CD14-positive monocyte (primary cell): ENCODE data around the gene PLXNA4. TPM values are rescaled to one million over a fixed set of nuclear protein-coding genes. Genes with fewer than 3 reads are reported as not detected.

ENCODE experiments used
- DNase-seq, 3 donors: peaks; one replicate each; pipeline ENCODE4 v3.0.0-alpha.2; 2011 to 2022
- H2AFZ ChIP-seq: 2 replicates; pipeline ENCODE4 v1.6.0; 2012; ENCODE audit warnings: mild to moderate bottlenecking, low read depth, low read length, inconsistent platforms; ENCODE audit not compliant: insufficient read depth, poor library complexity, severe bottlenecking
- H3K27ac ChIP-seq, 2 donors: 1 replicate in 1 of 2; 2 replicates in 1 of 2; pipeline ENCODE4 v1.5.1; 2012 to 2013; ENCODE audit warnings: low read length in 2 of 2, control low read depth in 1 of 2, inconsistent platforms in 1 of 2, low read depth in 1 of 2, mild to moderate bottlenecking in 1 of 2
- H3K27me3 ChIP-seq, 2 donors: one replicate each; pipeline versions ENCODE4 v1.6.0 to v1.6.1; 2011 to 2013; ENCODE audit warnings: low read length in 2 of 2; ENCODE audit not compliant: control insufficient read depth in 2 of 2, insufficient read depth in 2 of 2
- H3K36me3 ChIP-seq, 2 donors: replicated peaks in 1 of 2; 1 replicate in 1 of 2; 2 replicates in 1 of 2; pipeline versions ENCODE4 v1.5.1 to v1.6.1; 2012 to 2013; ENCODE audit warnings: low read length in 2 of 2, control low read depth in 1 of 2, inconsistent platforms in 1 of 2, mild to moderate bottlenecking in 1 of 2; ENCODE audit not compliant: insufficient read depth in 2 of 2, control insufficient read depth in 1 of 2
- H3K4me1 ChIP-seq, 2 donors: 1 replicate in 1 of 2; 2 replicates in 1 of 2; pipeline versions ENCODE4 v1.5.1 to v1.6.1; 2012 to 2013; ENCODE audit warnings: low read length in 2 of 2, control low read depth in 1 of 2, inconsistent platforms in 1 of 2, mild to moderate bottlenecking in 1 of 2, moderate library complexity in 1 of 2; ENCODE audit not compliant: insufficient read depth in 2 of 2, control insufficient read depth in 1 of 2
- H3K4me2 ChIP-seq: replicated peaks from 2 replicates; pipeline ENCODE3; 2012; ENCODE audit warnings: low read length, moderate library complexity, mild to moderate bottlenecking; ENCODE audit not compliant: poor library complexity, severe bottlenecking; ENCODE audit errors: extremely low read depth
- H3K4me3 ChIP-seq, 3 experiments: fragments of 200-600 bp in 1 of 3; sonication (generic) in 1 of 3; replicated peaks in 1 of 3; 1 replicate in 2 of 3; 2 replicates in 1 of 3; pipeline ENCODE4 v1.5.1; 2011 to 2013; ENCODE audit warnings: low read length in 3 of 3, mild to moderate bottlenecking in 3 of 3, control low read depth in 2 of 3, low read depth in 2 of 3, inconsistent platforms in 1 of 3, moderate library complexity in 1 of 3
- H3K79me2 ChIP-seq: 2 replicates; pipeline ENCODE4 v1.6.0; 2012; ENCODE audit warnings: mild to moderate bottlenecking, control low read depth, inconsistent platforms, low read length, moderate library complexity; ENCODE audit not compliant: insufficient read depth
- H3K9ac ChIP-seq: 2 replicates; pipeline ENCODE4 v1.6.0; 2017; ENCODE audit warnings: low read length, mild to moderate bottlenecking; ENCODE audit not compliant: insufficient read depth, poor library complexity, severe bottlenecking
- H3K9me3 ChIP-seq, 2 donors: replicated peaks in 1 of 2; 1 replicate in 1 of 2; 2 replicates in 1 of 2; pipeline versions ENCODE4 v1.5.1 to v1.6.1; 2012 to 2013; ENCODE audit warnings: low read length in 2 of 2, control low read depth in 1 of 2; ENCODE audit not compliant: control insufficient read depth in 1 of 2, insufficient read depth in 1 of 2
- H4K20me1 ChIP-seq: 2 replicates; pipeline ENCODE4 v1.6.0; 2012; ENCODE audit warnings: mild to moderate bottlenecking, low read length, control low read depth, moderate library complexity; ENCODE audit not compliant: insufficient read depth
- H3K27ac Mint-ChIP-seq, 7 donors: one replicate each; pipeline ENCODE4 v1.8.0; 2020; ENCODE audit warnings: mild to moderate bottlenecking in 7 of 7, mixed read lengths in 7 of 7, moderate library complexity in 6 of 7, inconsistent platforms in 2 of 7
- H3K27me3 Mint-ChIP-seq, 3 donors: one replicate each; pipeline ENCODE4 v1.8.0; 2021 to 2022; ENCODE audit warnings: low read depth in 3 of 3, mild to moderate bottlenecking in 3 of 3, mixed read lengths in 3 of 3, moderate library complexity in 3 of 3, inconsistent platforms in 1 of 3
- H3K36me3 Mint-ChIP-seq, 2 donors: one replicate each; pipeline ENCODE4 v1.8.0; 2020; ENCODE audit warnings: mixed read lengths in 2 of 2, inconsistent platforms in 1 of 2, mild to moderate bottlenecking in 1 of 2
- H3K4me1 Mint-ChIP-seq: one replicate; pipeline ENCODE4 v1.8.0; 2020; ENCODE audit warnings: mild to moderate bottlenecking, mixed read lengths
- H3K4me3 Mint-ChIP-seq, 2 donors: one replicate each; pipeline ENCODE4 v1.8.0; 2020; ENCODE audit warnings: mild to moderate bottlenecking in 2 of 2, mixed read lengths in 2 of 2, moderate library complexity in 1 of 2
- H3K9me3 Mint-ChIP-seq, 7 donors: one replicate each; pipeline ENCODE4 v1.8.0; 2020 to 2022; ENCODE audit warnings: mixed read lengths in 7 of 7, mild to moderate bottlenecking in 6 of 7, moderate library complexity in 6 of 7, inconsistent platforms in 2 of 7
- WGBS: methylation state at CpG from one replicate; pipeline ENCODE4 v1.1.5; 2013; ENCODE audit warnings: missing lambda C conversion rate; ENCODE audit not compliant: insufficient coverage; 5-methylcytosine and 5-hydroxymethylcytosine counted together
- intact Hi-C, 2 donors: fragments of 100-400 bp; cut with micrococcal nuclease; formaldehyde crosslinking; loops; one replicate each; pipeline versions ENCODE4 v1.15.0 to v1.15.1; 2023
- polyA plus RNA-seq, 3 donors: library from polyadenylated mRNA; depleted of rRNA in 1 of 3; unstranded in 2 of 3; stranded (reverse) in 1 of 3; fragments of 300-500 nt in 2 of 3; fragments of >200 nt in 1 of 3; fragmentation: Illumina TruSeq in 2 of 3; gene quantifications; 1 replicate in 2 of 3; 2 replicates in 1 of 3; pipeline ENCODE4 v1.2.3, GENCODE V29; 2012 to 2021
- TF ChIP-seq, protein P1 (sequence below): fragments of 200-600 bp; IDR thresholded peaks from one replicate; pipeline ENCODE4 v1.8.0; 2022; ENCODE audit warnings: antibody characterized with exemption, mild to moderate bottlenecking

Gene PLXNA4
- polyA plus RNA-seq, 3 donors: not detected

DNA sequence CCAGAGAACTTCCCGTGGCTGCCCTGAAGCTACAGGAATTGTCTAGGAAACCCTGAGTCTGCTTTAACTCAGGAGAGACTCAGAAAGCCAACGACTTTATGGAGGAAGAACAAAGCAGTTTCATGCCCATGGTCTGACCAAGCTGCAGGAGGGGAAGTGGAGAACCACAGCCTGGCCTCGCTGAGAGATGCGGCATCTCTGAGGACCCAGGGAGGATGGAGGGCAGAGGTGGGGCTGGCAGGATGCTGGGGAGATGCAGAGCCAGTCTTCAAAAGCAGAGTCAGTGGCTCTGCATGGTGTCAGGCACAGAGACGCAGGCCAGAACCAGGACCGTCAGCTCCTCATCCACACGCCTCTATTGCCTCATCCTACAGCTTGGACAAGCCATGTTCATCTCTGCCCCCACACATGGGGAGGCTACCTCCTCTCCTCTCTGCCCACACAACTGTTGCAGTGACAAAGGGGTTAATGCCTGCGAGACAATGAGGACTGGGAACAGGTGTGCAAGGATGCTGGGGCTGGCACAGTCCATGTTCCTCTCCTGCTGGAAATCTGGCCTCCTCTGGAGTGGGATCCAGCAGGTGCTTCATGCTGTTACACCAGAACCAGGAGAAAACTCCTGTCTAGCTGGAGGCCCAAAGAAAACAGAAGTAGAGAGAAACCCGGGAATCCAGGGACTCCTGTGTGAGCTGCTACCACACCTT is 267.0 kb downstream of the PLXNA4 start:
- DNase-seq: no peak
- TF ChIP-seq, protein P1, sequence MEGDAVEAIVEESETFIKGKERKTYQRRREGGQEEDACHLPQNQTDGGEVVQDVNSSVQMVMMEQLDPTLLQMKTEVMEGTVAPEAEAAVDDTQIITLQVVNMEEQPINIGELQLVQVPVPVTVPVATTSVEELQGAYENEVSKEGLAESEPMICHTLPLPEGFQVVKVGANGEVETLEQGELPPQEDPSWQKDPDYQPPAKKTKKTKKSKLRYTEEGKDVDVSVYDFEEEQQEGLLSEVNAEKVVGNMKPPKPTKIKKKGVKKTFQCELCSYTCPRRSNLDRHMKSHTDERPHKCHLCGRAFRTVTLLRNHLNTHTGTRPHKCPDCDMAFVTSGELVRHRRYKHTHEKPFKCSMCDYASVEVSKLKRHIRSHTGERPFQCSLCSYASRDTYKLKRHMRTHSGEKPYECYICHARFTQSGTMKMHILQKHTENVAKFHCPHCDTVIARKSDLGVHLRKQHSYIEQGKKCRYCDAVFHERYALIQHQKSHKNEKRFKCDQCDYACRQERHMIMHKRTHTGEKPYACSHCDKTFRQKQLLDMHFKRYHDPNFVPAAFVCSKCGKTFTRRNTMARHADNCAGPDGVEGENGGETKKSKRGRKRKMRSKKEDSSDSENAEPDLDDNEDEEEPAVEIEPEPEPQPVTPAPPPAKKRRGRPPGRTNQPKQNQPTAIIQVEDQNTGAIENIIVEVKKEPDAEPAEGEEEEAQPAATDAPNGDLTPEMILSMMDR: no peak
- Histone ChIP-seq H3K9me3 (no peaks in the 10 kb centered on the region), H3K27me3 (no peaks in the 10 kb centered on the region), H3K4me3 (no peak overlapping the region), H3K4me2 (no peak overlapping the region), H3K27ac (no peak overlapping the region), H2AFZ (no peak overlapping the region), H3K79me2 (no peaks in the 10 kb centered on the region), H4K20me1 (no peaks in the 10 kb centered on the region), H3K9ac (no peak overlapping the region), H3K36me3 (no peaks in the 10 kb centered on the region), H3K4me1 (no peaks in the 10 kb centered on the region)
- Mint-ChIP-seq H3K36me3 (no peaks in the 10 kb centered on the region), H3K27me3 (peaks cover 6 to 12% (median 7%) of the 10 kb centered on the region in 3 donors), H3K4me1 (no peaks in the 10 kb centered on the region), H3K9me3 (no peaks in the 10 kb centered on the region), H3K27ac (no peak overlapping the region), H3K4me3 (no peak overlapping the region)
- whole genome bisulfite sequencing: 38% methylated on average over 7 of the region's 9 CpGs
- intact Hi-C loops: no loop called here

DNA sequence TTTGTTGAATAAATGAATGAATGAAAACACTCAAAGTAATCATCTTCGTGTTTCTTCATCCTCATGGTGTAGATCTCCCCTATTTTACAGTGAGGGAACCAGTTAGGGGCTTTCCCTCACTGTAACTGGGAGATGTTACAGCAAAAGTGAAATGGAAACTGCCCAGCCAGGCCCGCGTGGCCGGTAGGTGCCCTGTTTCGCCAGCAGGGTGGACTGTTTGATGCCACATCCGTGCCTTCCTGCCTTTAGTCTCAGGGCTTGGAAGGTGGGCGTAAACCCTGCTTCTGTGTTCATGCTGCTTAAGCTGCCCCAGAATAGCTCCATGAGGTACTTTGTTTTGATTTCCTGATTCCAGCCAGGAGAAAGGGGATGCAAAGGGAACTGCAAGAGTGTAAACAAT is 268.8 kb downstream of the PLXNA4 start:
- intact Hi-C loops: no loop called here
- H3K9ac ChIP-seq: no peak overlapping the region
- 74% methylated on average over 6 of the region's 7 CpGs for WGBS

More for the DNA sequence above, 268.8 kb downstream of the PLXNA4 start:
- Histone ChIP-seq H2AFZ (no peak overlapping the region), H3K4me3 (no peak overlapping the region), H3K27ac (no peak overlapping the region), H4K20me1 (no peaks in the 10 kb centered on the region), H3K4me2 (no peak overlapping the region), H3K36me3 (no peaks in the 10 kb centered on the region), H3K27me3 (no peaks in the 10 kb centered on the region), H3K9me3 (no peaks in the 10 kb centered on the region), H3K79me2 (no peaks in the 10 kb centered on the region), H3K4me1 (no peaks in the 10 kb centered on the region)
- no peak overlapping the region for H3K27ac Mint-ChIP-seq
- H3K9me3 Mint-ChIP-seq: peaks cover 0 to 7% (median 0%) of the 10 kb centered on the region in 7 donors
- DNase-seq: no peak
- TF ChIP-seq, protein P1: no peak
- H3K36me3 Mint-ChIP-seq: no peaks in the 10 kb centered on the region
- H3K4me3 Mint-ChIP-seq: no peak overlapping the region
- no peaks in the 10 kb centered on the region for H3K4me1 Mint-ChIP-seq
- peaks cover 6 to 12% (median 8%) of the 10 kb centered on the region in 3 donors for H3K27me3 Mint-ChIP-seq
